Muscle of leg (tissue), 11 donors: ENCODE results near the gene NCOA3. TPM values are rescaled to one million over a fixed set of nuclear protein-coding genes. Genes with fewer than 3 reads are reported as not detected.
A peak's percentile ranks its signal among the peaks of the same experiment; 100 is the strongest.

Experiments used
- DNase-seq: peaks from one replicate; pipeline ENCODE4 v3.0.0; 2013
- H3K27ac ChIP-seq: one replicate; pipeline ENCODE4 v1.5.1; 2013; ENCODE audit warnings: mild to moderate bottlenecking, low read length, control low read depth
- H3K27me3 ChIP-seq: one replicate; pipeline ENCODE4 v1.6.1; 2013; ENCODE audit warnings: low read length; ENCODE audit not compliant: control insufficient read depth, insufficient read depth
- H3K36me3 ChIP-seq: one replicate; pipeline ENCODE4 v1.6.1; 2013; ENCODE audit warnings: low read length; ENCODE audit not compliant: control insufficient read depth, insufficient read depth
- H3K4me1 ChIP-seq: one replicate; pipeline ENCODE4 v1.6.1; 2013; ENCODE audit warnings: low read length; ENCODE audit not compliant: control insufficient read depth, insufficient read depth
- H3K4me3 ChIP-seq: one replicate; pipeline ENCODE4 v1.5.1; 2013; ENCODE audit warnings: low read length, control low read depth
- H3K9me3 ChIP-seq: replicated peaks from 2 replicates; pipeline ENCODE4 v1.6.1; 2013; ENCODE audit warnings: low read depth, low read length; ENCODE audit not compliant: control insufficient read depth
- WGBS: methylation state at CpG from one replicate; pipeline ENCODE4 v1.1.5; 2013; ENCODE audit warnings: missing lambda C conversion rate; ENCODE audit not compliant: insufficient coverage; 5-methylcytosine and 5-hydroxymethylcytosine counted together
- polyA plus RNA-seq, 8 donors: library from polyadenylated mRNA; unstranded; fragments of 120-200 nt; gene quantifications; one replicate each; pipeline versions ENCODE4 v1.2.1 to v1.2.3, GENCODE V29; 2013; ENCODE audit warnings: inconsistent platforms in 1 of 8, low replicate concordance in 1 of 8; ENCODE audit not compliant: insufficient read length in 8 of 8, insufficient read depth in 1 of 8
- total RNA-seq: library from RNA; stranded (reverse); fragments of 120-200 nt; gene quantifications from one replicate; pipeline ENCODE4 v1.2.4, GENCODE V29; 2013

Gene NCOA3
- total and polyA plus RNA-seq, 9 donors, result 11.0 to 19.1 (median 14.2) TPM

DNA sequence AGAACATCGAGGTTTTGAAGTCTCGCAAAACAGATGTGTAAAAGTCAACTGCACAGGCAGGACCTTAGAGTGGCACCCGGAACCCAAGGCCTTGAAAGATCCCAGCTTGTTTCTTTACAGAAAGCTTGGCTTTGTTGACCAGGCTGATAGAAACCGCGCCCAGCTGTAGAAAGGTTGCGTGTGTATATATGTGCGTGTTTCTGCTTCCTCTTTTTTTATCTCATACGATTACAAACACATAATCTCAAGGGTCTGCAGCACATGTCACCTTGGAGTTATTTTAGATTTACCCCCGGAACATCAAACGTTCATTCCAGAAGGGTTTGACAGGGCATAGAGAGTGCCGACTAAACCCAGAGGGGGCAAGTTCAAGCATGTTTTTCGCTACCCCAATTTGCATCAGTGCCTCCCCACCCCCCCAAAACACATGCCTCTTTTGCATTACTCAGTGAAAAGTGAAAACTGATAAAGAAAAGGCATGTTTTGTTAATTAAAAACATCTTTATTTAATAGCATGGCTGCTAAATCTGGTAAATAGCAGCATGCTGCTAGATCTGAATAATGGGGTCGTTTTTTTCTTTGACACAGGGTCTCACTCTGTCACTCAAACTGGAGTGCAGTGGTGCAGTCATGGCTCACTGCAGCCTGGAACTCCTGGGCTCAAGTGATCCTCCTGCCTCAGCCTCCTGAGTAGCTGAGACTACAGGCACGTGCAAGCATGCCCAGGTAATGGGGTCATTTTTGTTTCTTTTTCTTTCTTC lies 33.2 kb upstream of the NCOA3 start:
- no peak overlapping the region for H3K27ac ChIP-seq
- no peaks in the 10 kb centered on the region for H3K27me3 ChIP-seq
- DNase-seq, result no peak
- H3K36me3 ChIP-seq, result no peaks in the 10 kb centered on the region
- H3K4me3 ChIP-seq, result no peak overlapping the region
- no peaks in the 10 kb centered on the region for H3K4me1 ChIP-seq
- WGBS, result 41% methylated on average over 5 of the region's 14 CpGs
- H3K9me3 ChIP-seq, result no peaks in the 10 kb centered on the region

DNA sequence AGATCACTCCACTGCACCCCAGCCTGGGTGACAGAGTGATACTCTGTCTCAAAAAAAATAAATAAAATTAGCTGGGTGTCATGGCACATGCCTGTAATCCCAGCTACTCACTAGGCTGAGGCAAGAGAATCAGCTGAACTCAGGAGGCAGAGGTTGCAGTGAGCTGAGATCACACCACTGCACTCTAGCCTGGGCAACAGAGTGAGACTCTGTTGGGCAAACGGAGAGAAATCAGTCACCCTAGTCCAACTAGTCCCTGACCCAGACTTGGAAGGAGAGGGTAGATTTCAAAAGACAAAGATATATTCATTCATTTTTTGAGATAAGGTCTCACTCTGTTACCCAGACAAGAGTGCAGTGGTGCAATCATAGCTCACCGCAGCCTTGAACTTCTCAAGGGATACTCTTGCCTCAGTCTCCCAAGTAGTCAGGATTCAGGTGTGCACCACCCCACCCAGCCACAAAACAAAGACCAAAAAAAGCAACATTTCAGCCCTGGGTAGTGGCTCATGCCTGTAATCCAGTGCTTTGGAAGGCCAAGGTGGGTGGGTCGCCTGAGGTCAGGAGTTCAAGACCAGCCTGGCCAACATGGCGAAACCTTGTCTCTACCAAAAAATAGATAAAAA lies 26.2 kb upstream of the NCOA3 start:
- H3K27me3 ChIP-seq, result no peaks in the 10 kb centered on the region
- WGBS, result no CpG with 5 or more reads among the region's 4 CpGs

DNA sequence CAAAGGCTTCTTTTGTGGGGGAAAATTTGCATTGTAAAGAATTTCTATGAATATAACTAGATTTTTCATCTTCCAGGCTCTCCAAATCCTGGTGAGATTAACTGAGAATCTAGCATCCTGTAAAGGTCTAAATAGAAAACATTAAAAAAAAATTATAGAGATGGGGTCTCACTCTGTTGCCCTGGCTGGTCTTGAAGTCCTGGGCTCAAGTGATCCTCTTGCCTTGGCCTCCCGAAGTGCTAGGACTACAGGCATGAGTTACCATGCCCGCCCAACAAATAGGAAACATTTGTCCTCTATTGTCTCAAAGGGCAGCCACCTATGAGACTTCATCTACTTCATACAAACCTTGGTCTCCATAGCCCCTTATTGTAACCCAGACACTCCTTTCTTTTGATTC lies 25.2 kb upstream of the NCOA3 start:
- H3K27me3 ChIP-seq, result no peaks in the 10 kb centered on the region
- no peaks in the 10 kb centered on the region for H3K9me3 ChIP-seq
- DNase-seq, result no peak
- H3K4me1 ChIP-seq, result no peaks in the 10 kb centered on the region
- no peak overlapping the region for H3K27ac ChIP-seq
- no peaks in the 10 kb centered on the region for H3K36me3 ChIP-seq
- WGBS, result 96% methylated on average over 2 of the region's 2 CpGs
- no peak overlapping the region for H3K4me3 ChIP-seq

More for the DNA sequence above, 26.2 kb upstream of the NCOA3 start:
- no peaks in the 10 kb centered on the region for H3K4me1 ChIP-seq
- DNase-seq, result no peak
- no peak overlapping the region for H3K27ac ChIP-seq
- no peaks in the 10 kb centered on the region for H3K9me3 ChIP-seq
- H3K36me3 ChIP-seq, result no peaks in the 10 kb centered on the region
- no peak overlapping the region for H3K4me3 ChIP-seq

DNA sequence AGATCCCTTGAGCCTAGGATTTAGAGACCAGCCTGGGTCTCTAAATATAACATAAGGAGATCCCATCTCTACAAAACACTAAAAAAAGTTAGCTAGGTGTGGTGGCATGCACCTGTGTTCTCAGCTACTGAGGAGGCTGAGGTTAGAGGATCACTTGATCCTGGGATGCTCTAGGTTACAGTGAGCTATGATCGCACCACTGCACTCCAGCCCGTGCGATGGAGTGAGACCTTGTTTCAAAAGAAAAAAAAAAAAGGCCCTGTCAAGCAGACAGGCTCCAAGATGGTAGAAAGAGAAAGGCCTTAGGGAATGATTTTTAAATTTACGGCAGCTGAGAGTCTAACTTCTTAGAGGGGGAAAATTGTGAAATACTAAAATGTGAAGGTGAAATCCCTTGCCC lies 22.6 kb upstream of the NCOA3 start:
- H3K27ac ChIP-seq, result no peak overlapping the region
- 67% methylated on average over 3 of the region's 4 CpGs for WGBS
- H3K9me3 ChIP-seq, result no peaks in the 10 kb centered on the region
- no peak overlapping the region for H3K4me3 ChIP-seq
- no peaks in the 10 kb centered on the region for H3K36me3 ChIP-seq
- no peak for DNase-seq
- peaks cover 2% of the 10 kb centered on the region for H3K27me3 ChIP-seq
- no peaks in the 10 kb centered on the region for H3K4me1 ChIP-seq

DNA sequence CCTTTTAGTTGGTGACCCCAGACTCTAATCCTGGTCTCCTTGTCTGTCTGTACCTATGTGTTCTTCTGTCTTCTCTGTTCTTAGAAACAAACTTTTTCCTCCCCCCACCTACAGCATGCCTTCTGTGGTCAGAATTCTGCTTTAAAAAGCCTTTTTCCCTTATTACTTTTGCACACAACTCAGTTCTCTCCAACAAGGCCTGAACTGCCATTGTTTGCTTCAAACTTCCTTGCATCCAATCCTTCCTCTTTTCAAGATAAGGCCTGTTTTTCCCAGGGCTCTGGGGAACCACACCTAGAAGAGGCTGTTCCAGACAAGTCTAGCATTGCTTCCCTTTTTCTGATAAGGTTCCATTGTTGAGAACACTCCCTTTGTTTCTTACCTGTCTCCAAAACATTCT lies 22.2 kb upstream of the NCOA3 start:
- H3K27ac ChIP-seq, result no peak overlapping the region

DNA sequence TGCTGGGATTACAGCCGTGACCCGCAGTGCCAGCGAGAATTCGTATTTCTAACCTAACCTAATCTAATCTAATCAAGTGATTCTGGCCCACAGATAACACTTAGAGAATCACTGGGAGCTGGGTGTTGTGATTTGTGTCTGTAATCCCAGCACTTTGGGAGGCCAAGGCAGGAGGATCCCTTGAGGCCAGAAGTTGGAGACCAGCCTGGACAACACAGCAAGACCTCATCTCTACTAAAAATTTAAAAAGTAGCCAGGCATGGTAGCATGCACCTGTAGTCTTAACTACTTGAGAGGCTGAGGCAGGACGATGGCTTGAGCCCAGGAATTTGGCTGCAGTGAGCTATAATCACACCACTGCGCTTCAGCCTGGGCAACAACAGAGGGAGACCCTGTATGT lies 21.4 kb upstream of the NCOA3 start:
- no peak for DNase-seq
- no peaks in the 10 kb centered on the region for H3K36me3 ChIP-seq
- H3K4me3 ChIP-seq, result no peak overlapping the region
- 83% methylated on average over 1 of the region's 6 CpGs for WGBS
- H3K9me3 ChIP-seq, result no peaks in the 10 kb centered on the region
- H3K4me1 ChIP-seq, result no peaks in the 10 kb centered on the region
- H3K27ac ChIP-seq, result no peak overlapping the region
- peaks cover 2% of the 10 kb centered on the region for H3K27me3 ChIP-seq

More for the DNA sequence above, 22.2 kb upstream of the NCOA3 start:
- Histone ChIP-seq H3K4me3 (no peak overlapping the region), H3K27me3 (peaks cover 2% of the 10 kb centered on the region), H3K9me3 (no peaks in the 10 kb centered on the region), H3K4me1 (no peaks in the 10 kb centered on the region), H3K36me3 (no peaks in the 10 kb centered on the region)
- DNase-seq, result peak; percentile 21

DNA sequence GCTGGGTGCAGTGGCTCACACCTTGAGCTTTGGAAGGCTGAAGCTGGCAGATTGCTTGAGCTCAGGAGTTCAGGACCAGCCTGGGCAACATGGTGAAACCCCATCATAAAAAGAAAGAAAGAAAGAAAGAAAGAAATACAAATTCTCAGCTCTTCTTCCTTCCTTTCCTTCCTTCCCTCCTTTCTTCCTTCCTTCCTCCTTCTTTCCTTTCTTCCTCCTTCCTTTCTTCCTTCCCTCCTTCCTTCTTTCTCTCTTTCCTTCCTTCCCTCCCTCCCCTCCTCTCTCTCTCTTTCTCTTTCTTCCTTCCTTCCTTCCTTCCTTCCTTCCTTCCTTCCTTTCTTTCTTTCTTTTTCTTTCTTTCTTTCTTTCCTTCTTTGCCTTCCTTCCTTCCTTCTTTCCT lies 21.0 kb upstream of the NCOA3 start:
- H3K9me3 ChIP-seq, result no peaks in the 10 kb centered on the region
- DNase-seq, result no peak
- no peak overlapping the region for H3K4me3 ChIP-seq
- no peaks in the 10 kb centered on the region for H3K4me1 ChIP-seq
- H3K27me3 ChIP-seq, result peaks cover 2% of the 10 kb centered on the region
- no peaks in the 10 kb centered on the region for H3K36me3 ChIP-seq
- no peak overlapping the region for H3K27ac ChIP-seq

DNA sequence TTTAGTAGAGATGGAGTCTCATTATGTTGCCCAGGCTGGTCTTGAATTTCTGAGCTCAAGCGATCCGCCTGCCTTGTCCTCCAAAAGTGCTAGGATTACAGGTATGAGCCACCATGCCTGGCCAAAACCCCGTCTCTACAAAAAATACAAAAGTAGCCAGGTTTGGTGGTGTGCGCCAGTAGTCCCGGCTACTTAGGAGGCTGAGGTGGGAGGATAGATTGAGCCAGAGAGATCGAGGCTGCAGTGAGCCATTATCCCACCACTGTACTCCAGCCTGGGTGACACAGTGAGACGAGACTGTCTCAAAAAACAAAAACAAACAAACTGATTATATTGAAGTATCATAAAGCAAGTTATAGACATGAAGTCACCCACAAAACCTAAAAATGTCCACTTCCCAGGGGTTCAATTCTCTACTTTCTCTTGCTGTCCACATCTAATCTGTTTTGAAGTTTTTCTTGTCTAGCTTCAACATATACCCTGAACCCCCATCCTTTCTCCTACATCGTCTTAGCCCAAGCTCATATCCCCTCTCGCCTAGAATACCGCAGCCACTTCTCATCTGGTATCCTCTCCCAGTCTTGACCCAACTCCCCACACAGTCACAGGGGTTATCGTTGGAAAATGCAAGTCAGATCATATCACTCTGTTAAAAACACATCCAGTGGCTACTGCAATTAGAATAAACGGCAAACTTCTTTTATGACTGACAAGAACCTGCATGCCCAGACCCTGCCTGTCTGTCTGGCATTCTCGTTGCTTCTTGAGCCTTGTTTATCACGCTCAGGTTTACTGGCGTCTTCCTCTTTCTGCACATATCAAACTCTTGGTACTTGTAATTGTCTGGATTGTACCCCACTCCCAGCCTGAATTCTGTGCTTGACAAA lies 20.1 kb upstream of the NCOA3 start:
- Histone ChIP-seq H3K36me3 (no peaks in the 10 kb centered on the region), H3K4me3 (no peak overlapping the region), H3K27ac (no peak overlapping the region), H3K4me1 (no peaks in the 10 kb centered on the region), H3K9me3 (no peaks in the 10 kb centered on the region), H3K27me3 (peaks cover 2% of the 10 kb centered on the region)
- no peak for DNase-seq
- WGBS, result 74% methylated on average over 8 of the region's 15 CpGs

DNA sequence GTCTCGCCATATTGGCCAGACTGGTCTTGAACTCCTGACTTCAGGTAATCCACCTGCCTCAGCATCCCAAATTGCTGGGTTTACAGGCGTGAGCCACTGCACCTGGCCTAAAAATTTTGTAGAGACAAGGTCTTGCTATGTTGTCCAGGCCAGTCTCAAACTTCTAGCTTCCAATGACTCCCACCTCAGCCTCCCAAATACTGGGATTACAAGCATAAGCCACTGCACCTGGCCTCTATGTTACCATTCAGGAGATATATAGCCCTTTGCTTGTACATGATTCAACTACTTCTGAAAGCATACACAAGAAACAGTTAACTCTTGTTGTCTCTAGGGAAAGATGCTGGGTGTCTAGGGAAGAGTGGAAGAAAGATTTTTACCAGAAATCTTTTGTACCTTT lies 19.0 kb upstream of the NCOA3 start:
- no peak overlapping the region for H3K27ac ChIP-seq
- no peaks in the 10 kb centered on the region for H3K36me3 ChIP-seq
- DNase-seq, result no peak
- WGBS, result 57% methylated on average over 1 of the region's 2 CpGs
- no peaks in the 10 kb centered on the region for H3K4me1 ChIP-seq
- H3K4me3 ChIP-seq, result no peak overlapping the region
- H3K27me3 ChIP-seq, result peaks cover 2% of the 10 kb centered on the region
- H3K9me3 ChIP-seq, result no peaks in the 10 kb centered on the region

DNA sequence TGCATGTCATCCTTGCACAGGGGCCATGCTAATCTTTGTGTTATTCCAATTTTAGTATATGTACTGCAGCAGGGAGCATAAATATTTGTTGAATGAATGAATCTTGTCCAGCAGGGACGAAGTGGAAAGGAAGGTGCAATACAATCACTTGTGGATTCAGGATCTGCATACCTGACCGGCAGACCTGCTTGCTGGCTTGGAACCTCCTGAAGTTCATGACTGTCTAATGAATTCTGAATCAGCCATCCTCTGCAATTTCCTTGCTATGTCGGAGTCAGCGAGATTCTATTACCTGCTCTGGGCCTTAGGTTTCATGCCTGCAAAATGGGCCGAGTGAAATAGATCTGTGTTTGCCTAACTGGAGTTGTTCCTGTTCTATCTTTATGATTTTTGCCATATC lies 17.4 kb upstream of the NCOA3 start:
- H3K9me3 ChIP-seq, result no peaks in the 10 kb centered on the region
- no peak for DNase-seq

More for the DNA sequence above, 17.4 kb upstream of the NCOA3 start:
- H3K4me3 ChIP-seq, result no peak overlapping the region
- no peak overlapping the region for H3K27ac ChIP-seq
- 90% methylated on average over 2 of the region's 5 CpGs for WGBS
- no peaks in the 10 kb centered on the region for H3K36me3 ChIP-seq
- H3K27me3 ChIP-seq, result peaks cover 2% of the 10 kb centered on the region
- no peaks in the 10 kb centered on the region for H3K4me1 ChIP-seq
